RWPE2 (cell line): ENCODE results near the gene PHOSPHO1.
A peak's percentile ranks its signal among the peaks of the same experiment; 100 is the strongest.

ENCODE experiments used
- ATAC-seq: fragments of 200-7000 bp; cut with Tn5 transposase; 3 replicates; pipeline ENCODE4 v1.9.1; 2021; ENCODE audit warnings: low read depth
- DNase-seq: peaks from one replicate; pipeline ENCODE4 v3.0.0-alpha.2; 2020; ENCODE audit warnings: low spot score
- H3K27ac ChIP-seq: fragments of 450-650 bp; 2 replicates; pipeline ENCODE4 v1.5.1; 2017; ENCODE audit warnings: mild to moderate bottlenecking; ENCODE audit not compliant: poor library complexity, severe bottlenecking
- H3K27me3 ChIP-seq: fragments of 250-450 bp; sonication (Bioruptor Pico); 2 replicates; pipeline ENCODE4 v1.5.1; 2021; ENCODE audit warnings: mild to moderate bottlenecking, moderate library complexity; ENCODE audit not compliant: insufficient read depth, poor library complexity, severe bottlenecking
- H3K36me3 ChIP-seq: fragments of 250-450 bp; sonication (Bioruptor Pico); 2 replicates; pipeline ENCODE4 v1.5.1; 2020; ENCODE audit warnings: low read depth, mild to moderate bottlenecking, moderate library complexity
- H3K4me1 ChIP-seq: fragments of 250-450 bp; sonication (Bioruptor Pico); 2 replicates; pipeline ENCODE4 v1.5.1; 2021; ENCODE audit warnings: mild to moderate bottlenecking, moderate library complexity; ENCODE audit not compliant: insufficient read depth, poor library complexity, severe bottlenecking
- H3K4me3 ChIP-seq: fragments of 250-450 bp; sonication (Bioruptor Pico); 2 replicates; pipeline ENCODE4 v1.5.1; 2021; ENCODE audit warnings: mild to moderate bottlenecking, moderate library complexity; ENCODE audit not compliant: severe bottlenecking
- H3K9me3 ChIP-seq: fragments of 250-450 bp; sonication (Bioruptor Pico); 2 replicates; pipeline ENCODE4 v1.5.1; 2021; ENCODE audit warnings: mild to moderate bottlenecking, moderate library complexity; ENCODE audit not compliant: severe bottlenecking
- TF ChIP-seq, protein P1 (sequence below): fragments of 450-650 bp; IDR thresholded peaks from one replicate; pipeline ENCODE4 v1.5.1; 2017; ENCODE audit warnings: mild to moderate bottlenecking, moderate library complexity; ENCODE audit not compliant: poor library complexity, severe bottlenecking

Gene PHOSPHO1

DNA sequence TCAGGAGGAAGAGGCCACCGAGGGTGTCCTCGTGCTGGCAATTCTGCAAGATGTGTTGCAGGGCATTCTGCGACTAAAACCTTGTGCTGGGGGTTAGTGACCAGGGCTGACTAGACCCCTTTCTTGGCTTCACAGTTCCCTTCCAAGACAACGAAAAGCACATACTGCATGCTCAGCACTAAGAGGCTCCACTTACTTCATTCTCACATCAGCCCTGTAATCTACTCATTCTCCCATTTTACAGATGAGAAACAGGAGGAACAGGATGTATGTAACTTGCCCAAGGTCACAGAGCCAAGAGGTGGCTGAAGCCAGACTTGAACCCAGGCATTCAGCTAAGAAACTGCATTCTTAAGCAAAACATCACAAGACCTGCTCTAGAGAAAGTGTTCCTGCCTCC lies 5.3 kb upstream of the PHOSPHO1 start:
- no peak overlapping the region for H3K27ac ChIP-seq
- DNase-seq (no peak), ATAC-seq (no peak)
- TF ChIP-seq, protein P1, sequence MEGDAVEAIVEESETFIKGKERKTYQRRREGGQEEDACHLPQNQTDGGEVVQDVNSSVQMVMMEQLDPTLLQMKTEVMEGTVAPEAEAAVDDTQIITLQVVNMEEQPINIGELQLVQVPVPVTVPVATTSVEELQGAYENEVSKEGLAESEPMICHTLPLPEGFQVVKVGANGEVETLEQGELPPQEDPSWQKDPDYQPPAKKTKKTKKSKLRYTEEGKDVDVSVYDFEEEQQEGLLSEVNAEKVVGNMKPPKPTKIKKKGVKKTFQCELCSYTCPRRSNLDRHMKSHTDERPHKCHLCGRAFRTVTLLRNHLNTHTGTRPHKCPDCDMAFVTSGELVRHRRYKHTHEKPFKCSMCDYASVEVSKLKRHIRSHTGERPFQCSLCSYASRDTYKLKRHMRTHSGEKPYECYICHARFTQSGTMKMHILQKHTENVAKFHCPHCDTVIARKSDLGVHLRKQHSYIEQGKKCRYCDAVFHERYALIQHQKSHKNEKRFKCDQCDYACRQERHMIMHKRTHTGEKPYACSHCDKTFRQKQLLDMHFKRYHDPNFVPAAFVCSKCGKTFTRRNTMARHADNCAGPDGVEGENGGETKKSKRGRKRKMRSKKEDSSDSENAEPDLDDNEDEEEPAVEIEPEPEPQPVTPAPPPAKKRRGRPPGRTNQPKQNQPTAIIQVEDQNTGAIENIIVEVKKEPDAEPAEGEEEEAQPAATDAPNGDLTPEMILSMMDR: no peak
- H3K4me3 ChIP-seq: no peak overlapping the region
- H3K4me1 ChIP-seq: no peaks in the 10 kb centered on the region
- no peaks in the 10 kb centered on the region for H3K27me3 ChIP-seq
- H3K9me3 ChIP-seq: no peaks in the 10 kb centered on the region
- H3K36me3 ChIP-seq: no peaks in the 10 kb centered on the region

DNA sequence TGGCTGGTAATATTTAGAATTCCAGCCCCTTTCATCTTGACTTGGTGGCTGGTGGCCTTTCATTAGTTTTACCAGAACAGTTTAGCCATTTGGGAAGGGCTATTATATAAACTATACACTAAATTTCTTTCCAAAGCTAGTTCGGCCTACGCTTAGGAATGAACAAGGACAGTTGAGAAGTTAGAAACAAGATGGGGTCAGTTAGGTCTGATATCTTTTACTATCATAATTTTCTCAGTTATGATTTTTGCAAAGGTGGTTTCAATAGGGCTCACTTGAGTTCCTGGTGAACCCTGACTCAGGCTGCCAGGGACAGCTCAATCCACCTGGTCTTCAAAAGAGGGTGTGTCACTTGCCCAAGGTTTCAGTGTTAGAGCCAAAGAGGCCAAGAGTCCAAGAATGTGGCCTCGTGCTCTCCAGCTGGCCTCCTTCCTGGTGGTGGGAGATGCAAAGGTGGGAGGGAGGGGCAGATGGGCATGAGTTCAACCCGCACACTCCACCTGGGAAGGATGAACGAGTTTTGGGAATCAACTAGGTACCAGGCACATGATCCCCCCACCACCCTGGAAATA lies 4.0 kb upstream of the PHOSPHO1 start:
- H3K36me3 ChIP-seq: no peaks in the 10 kb centered on the region
- no peak overlapping the region for H3K4me3 ChIP-seq
- H3K27ac ChIP-seq: no peak overlapping the region
- ATAC-seq: no peak
- H3K4me1 ChIP-seq: no peaks in the 10 kb centered on the region
- peaks cover 3% of the 10 kb centered on the region for H3K27me3 ChIP-seq
- DNase-seq: no peak
- no peaks in the 10 kb centered on the region for H3K9me3 ChIP-seq
- TF ChIP-seq, protein P1: no peak

DNA sequence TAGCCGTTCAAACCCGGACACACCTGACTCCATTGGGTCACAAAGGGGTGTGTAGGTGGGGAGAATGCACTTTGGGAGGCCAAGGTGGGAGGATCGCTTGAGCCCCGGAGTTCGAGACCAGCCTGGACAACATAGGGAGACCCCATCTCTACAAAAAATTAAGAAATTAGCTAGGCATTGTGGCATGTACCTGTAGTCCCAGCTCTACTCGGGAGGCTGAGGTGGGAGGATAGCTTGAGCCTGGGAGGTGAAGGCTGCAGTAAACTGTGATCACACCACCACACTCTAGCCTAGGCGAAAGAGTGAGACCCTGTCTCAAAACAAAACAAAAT lies 942 bp upstream of the PHOSPHO1 start:
- Histone ChIP-seq H3K4me1 (no peaks in the 10 kb centered on the region), H3K36me3 (no peaks in the 10 kb centered on the region), H3K27me3 (peaks cover 4% of the 10 kb centered on the region), H3K27ac (no peak overlapping the region), H3K9me3 (no peaks in the 10 kb centered on the region), H3K4me3 (peak overlapping the region; percentile 39)
- ATAC-seq (no peak), DNase-seq (no peak)
- TF ChIP-seq, protein P1: no peak

DNA sequence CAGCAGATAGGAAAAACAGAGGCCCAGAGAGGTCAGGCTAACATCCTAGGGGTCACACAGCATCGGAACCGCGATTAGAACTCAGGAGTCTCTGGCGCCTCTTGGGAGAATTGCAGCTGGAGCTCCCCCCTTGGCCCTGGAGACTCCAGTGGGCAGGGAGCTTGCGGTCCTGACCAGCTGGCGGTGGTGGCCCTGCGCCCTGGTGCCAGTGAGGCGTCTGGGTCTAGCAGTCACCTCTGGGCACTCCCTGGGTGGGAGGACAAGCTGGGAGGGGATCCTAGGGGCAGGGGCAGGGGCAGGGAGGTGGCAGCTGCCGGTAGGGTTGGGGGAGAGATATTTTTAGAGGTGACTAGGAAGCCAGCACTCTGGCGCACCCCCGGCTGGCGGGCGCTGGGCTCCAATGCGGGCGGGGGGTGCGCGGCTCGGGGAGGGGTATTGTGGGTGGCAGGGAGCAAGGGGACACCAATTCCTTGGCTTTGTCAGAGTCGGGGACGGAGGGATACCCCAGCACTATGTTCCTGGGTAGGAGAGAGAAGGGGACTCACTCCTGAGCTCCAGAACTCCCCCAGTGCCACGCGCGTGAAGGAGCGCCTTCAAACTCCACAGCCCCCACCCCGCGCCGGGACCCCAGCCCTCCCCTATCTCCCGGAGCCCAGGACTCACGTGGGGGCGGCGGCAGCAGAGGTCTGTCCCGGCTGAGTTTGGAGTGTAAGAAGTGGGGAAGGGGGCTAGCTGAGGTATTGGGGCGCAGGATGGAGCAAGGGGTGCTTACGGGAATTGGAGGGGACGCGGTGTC lies 584 bp downstream of the PHOSPHO1 start:
- peaks cover 19% of the 10 kb centered on the region for H3K27me3 ChIP-seq
- DNase-seq: peak; percentile 53
- ATAC-seq: no peak

More for the DNA sequence above, 584 bp downstream of the PHOSPHO1 start:
- Histone ChIP-seq H3K27ac (no peak overlapping the region), H3K36me3 (no peaks in the 10 kb centered on the region), H3K4me1 (no peaks in the 10 kb centered on the region), H3K9me3 (no peaks in the 10 kb centered on the region), H3K4me3 (peak overlapping the region; percentile 39)
- TF ChIP-seq, protein P1: no peak
